Skin epidermis (tissue), 12 donors: ENCODE data around the gene SPSB3.

Source experiments
- H3K27ac ChIP-seq, 21 experiments: fragments of 200-600 bp; sonication (generic) in 11 of 21; one replicate each; pipeline ENCODE4 v1.5.0; 2020; ENCODE audit warnings: mild to moderate bottlenecking in 3 of 21, inconsistent platforms in 2 of 21, moderate library complexity in 2 of 21
- H3K4me3 ChIP-seq, 7 experiments: fragments of 200-600 bp; sonication (generic) in 2 of 7; one replicate each; pipeline ENCODE4 v1.5.0; 2020; ENCODE audit warnings: inconsistent platforms in 2 of 7, mild to moderate bottlenecking in 2 of 7, moderate library complexity in 1 of 7

Gene SPSB3

GRCh38 chr16:1790611-1791255, 8.4 kb upstream of the SPSB3 start:
- Histone ChIP-seq H3K4me3 (no peak overlapping the region), H3K27ac (no peak overlapping the region)

DNA sequence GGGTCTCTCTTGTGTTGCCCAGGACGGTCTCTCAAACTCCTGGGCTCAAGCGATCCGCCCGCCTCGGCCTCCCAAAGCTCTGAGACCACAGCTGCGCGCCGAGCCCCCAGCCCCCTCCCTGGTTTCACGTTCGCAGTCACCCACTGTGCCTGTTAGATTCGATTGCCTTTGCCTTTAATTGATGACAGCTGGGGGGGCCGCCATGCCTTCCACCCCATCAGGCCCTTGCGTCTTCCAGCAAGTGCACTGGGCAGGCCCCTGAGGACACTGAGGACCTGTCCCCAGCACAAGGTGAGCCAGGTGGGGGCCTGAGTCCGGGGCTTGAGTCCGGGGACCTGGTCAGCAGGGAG, 7.9 kb upstream of the SPSB3 start:
- peak overlapping the region in 1 of 21 experiments; percentile 49 for H3K27ac ChIP-seq

GRCh38 chr16:1789643-1790045, 7.3 kb upstream of the SPSB3 start:
- Histone ChIP-seq H3K27ac (peak overlapping the region in 2 of 21 experiments; percentile 49 to 62), H3K4me3 (no peak overlapping the region)

More for the DNA sequence above, 7.9 kb upstream of the SPSB3 start:
- H3K4me3 ChIP-seq: no peak overlapping the region

GRCh38 chr16:1788708-1789100, 6.3 kb upstream of the SPSB3 start:
- Histone ChIP-seq H3K4me3 (no peak overlapping the region), H3K27ac (peak overlapping the region in 5 of 21 experiments; percentile 10 to 62 (median 49))

DNA sequence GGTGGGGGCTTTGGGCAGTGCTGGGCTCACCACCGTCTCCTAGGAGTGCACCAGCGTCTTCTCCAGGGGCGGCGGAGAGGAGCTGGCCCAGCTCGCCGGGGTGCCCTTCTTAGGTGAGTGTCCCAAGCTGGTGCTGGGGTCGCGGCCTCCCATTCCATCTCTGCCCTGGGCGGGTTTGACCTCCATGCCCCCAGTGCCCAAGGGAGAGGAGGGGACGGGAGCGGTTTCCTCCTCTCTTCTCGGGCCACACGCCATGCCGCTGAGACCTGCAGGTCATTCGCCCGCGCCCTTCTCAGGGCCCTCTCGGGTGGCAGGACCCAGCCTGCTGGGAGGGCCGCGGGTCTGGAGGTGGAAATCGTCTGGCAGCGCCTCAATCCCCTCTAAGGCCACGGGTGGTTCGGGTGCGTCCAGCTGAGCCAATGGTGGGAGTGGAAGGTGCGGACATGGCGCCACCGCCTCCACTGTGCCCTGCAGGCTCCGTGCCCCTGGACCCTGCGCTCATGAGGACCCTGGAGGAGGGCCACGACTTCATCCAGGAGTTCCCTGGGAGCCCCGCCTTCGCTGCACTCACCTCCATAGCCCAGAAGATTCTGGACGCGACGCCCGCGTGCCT, 5.8 kb upstream of the SPSB3 start:
- no peak overlapping the region for H3K4me3 ChIP-seq
- H3K27ac ChIP-seq: peak overlapping the region in 4 of 21 experiments; percentile 10 to 55 (median 34)

DNA sequence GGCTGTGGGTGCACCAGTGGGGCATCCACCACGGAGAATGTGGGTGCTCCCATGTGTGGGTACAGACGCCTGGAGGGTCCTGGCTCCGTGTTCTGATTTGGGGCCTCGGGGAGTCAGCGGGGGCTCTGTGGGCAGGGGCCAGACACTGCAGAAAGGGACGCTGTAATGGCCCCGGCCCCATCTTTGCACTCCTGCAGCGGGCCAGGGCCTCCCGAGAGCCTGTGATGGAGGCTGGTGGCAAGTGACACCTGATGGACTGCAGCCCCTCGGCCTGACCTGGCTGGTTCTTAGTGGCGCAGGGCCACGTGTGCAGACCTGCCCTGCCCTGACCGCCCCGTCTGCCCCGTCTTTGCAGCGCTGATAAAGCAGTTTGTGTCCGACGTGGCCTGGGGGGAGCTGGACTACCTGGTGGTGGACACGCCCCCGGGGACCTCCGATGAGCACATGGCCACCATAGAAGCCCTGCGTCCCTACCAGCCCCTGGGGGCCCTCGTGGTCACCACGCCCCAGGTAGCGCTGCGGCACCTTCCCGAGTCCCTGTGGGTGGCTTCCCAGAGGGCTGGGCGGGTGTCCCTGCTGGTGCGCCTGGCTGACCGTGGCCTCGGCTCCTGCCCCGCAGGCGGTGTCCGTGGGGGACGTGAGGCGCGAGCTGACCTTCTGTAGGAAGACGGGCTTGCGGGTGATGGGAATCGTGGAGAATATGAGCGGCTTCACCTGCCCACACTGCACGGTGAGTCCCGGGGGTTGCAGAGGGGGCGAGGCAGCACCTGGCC, 5.1 kb upstream of the SPSB3 start:
- no peak overlapping the region for H3K4me3 ChIP-seq
- H3K27ac ChIP-seq: peak overlapping the region in 1 of 21 experiments; percentile 19

- no peak overlapping the region for H3K4me3 ChIP-seq
- H3K27ac ChIP-seq: no peak overlapping the region
Measured at GRCh38 chr16:1787056-1787321, 4.6 kb upstream of the SPSB3 start.

- no peak overlapping the region for H3K4me3 ChIP-seq
- H3K27ac ChIP-seq: no peak overlapping the region
Measured at GRCh38 chr16:1786242-1787055, 4.1 kb upstream of the SPSB3 start.

DNA sequence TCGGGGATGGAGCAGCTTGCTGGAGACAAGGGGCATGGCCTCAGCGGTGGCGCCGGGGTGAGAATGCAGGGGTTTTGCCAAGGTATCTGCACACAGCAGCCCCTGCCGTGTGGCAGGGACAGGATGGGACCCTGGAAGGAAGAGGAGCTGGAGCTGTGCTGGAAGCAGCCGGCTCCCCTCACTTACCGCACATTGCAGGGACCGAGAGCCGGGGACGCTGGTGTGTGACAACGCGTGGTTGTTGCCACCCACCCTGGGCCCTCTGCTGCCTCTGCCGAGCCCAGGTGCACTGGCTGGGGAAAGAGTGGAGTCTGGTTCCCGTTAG, 3.4 kb upstream of the SPSB3 start:
- no peak overlapping the region for H3K27ac ChIP-seq
- H3K4me3 ChIP-seq: no peak overlapping the region

DNA sequence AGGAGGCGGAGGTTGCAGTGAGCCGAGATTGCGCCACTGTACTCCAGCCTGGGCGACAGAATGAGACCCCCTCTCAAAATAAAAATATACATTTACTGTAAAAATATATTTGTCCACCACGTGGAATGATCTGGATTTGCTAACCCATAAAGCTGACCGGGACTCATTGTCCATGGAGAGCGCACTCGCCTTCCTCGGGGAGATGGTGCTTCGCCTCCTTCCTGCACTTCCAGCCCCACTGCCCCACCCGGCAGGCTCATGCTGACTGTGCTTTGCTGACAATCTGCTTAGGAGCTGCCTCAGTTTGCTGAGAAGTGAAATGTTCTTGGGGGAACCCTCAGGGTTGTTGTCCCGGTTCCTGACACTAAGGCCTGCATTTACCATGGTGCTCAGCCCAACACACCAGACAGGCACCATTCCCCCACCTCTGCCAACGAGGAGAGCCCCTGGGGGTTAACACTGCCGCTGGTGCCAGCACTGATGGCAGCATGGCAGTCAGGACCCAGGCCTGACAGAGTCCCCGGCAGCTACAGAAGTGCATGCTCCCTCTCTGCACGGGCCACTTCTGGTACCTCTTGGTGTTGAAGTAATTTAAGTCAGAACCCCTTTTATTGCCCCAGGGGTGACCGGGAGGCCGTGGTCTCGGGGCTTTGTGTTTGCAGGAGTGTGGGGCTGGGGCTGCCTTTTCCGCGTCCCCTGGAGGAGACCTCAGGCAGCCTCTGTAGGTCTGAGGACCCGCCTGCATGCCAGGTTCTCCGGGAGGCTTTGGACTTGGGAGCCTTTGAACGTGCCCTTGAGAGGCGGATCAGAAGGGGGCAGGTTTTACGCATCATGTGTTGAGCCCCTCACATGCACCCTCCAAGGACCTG, 2.8 kb upstream of the SPSB3 start:
- Histone ChIP-seq H3K27ac (no peak overlapping the region), H3K4me3 (no peak overlapping the region)

DNA sequence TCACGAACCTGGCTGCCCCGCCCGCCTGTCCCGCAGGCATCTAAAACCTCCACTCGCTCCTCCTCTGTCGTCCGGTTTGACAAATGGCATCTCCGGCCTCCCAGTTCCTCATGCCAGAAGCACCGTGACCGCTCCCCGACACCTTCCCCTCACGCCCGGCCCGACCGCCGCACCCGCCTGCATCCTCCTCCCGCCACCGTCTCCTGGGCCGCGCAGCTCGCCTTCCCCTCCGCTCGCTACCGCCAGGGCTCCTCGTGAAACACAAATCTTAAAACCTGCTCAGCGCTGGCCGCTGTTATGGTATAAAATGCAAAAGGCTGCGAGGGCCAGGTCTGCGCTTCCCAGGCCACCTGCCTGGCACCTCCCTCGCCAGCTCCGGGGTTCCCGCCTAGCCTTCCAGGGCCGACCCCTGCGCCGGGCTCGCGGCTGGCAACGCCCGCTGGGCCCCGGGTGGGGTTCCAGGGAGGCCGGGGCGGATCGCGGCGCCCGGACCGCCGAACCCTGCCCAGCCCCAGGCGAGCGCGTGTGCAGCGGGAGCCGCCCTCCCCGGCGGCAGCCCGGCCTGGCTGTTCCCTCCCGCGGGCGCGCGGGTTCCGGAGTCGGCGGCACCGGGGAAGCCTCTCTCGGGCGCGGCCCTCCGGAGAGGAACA, 488 bp downstream of the SPSB3 start:
- peak overlapping the region; percentile 26 to 93 (median 85) for H3K27ac ChIP-seq
- H3K4me3 ChIP-seq: peak overlapping the region; percentile 75 to 99 (median 96)

GRCh38 chr16:1781254-1781653, 1.1 kb downstream of the SPSB3 start:
- Histone ChIP-seq H3K27ac (peak overlapping the region in 17 of 21 experiments; percentile 76 to 93 (median 87)), H3K4me3 (peak overlapping the region; percentile 75 to 99 (median 96))

- H3K27ac ChIP-seq: peak overlapping the region in 2 of 21 experiments; percentile 6 to 92
- H3K4me3 ChIP-seq: no peak overlapping the region
Measured at GRCh38 chr16:1780677-1781072, 1.7 kb downstream of the SPSB3 start.

DNA sequence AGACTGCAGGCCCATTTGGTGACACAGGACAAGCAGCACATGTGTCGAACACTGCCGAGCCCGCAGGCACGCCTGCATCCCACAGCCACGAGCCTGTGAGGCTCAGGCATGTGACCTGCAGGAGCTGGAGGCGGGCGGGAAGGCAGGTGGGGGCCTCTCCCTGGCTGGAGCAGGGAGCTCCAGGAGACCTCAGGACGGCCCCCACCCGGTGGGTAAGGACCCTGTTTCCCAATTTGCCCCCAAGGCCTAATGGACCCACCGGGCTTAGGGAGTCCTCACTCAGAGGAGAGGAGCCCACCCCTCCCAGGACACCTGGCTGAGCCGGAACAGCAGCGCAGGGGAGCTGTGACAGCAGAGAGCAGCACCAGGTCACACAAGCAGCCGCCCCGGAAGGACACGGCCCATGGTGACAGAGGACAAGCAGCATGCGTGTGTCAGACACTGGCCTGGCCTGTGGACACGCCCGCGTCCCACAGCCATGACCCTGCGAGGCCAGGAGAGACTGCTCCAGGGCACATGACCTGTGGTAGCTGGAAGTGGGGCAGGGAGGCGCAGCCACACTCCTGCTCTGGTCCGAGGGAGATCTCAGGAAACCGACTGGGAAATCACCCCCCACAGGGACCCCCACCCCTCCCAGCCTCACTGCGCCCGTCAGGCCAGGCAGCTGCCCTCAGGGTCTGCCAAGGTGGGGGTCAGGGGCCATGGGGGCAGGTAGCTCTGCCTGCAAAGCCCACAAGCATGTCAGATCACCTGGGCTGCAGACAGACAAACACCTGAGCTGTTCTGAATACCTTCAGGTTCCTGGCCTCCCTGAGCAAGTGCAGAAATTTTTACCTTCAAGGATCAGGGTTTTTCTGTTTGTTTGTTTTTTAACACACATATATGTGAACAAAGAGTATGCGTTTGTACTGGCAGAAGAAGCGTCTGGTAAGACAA, 2.4 kb downstream of the SPSB3 start:
- no peak overlapping the region for H3K4me3 ChIP-seq
- H3K27ac ChIP-seq: peak overlapping the region in 4 of 21 experiments; percentile 6 to 27 (median 17)

- peak overlapping the region in 3 of 21 experiments; percentile 6 to 21 (median 13) for H3K27ac ChIP-seq
- H3K4me3 ChIP-seq: no peak overlapping the region
Measured at GRCh38 chr16:1779234-1779701, 3.1 kb downstream of the SPSB3 start.

GRCh38 chr16:1778200-1779179, 3.9 kb downstream of the SPSB3 start:
- H3K27ac ChIP-seq: peak overlapping the region in 3 of 21 experiments; percentile 3 to 21 (median 19)
- H3K4me3 ChIP-seq: no peak overlapping the region
